Keratinocyte (primary cell): ENCODE results near the gene PTK7. TPM values are rescaled to one million over a fixed set of nuclear protein-coding genes. Genes with fewer than 3 reads are reported as not detected.

Experiments used
- DNase-seq: peaks from one replicate; pipeline ENCODE4 v3.0.0-alpha.2; 2011; ENCODE audit warnings: low read depth, missing footprints, low spot score
- FAIRE-seq: peaks from 2 replicates; lab custom pipeline; 2011; peaks lifted over from hg19 to GRCh38; lab: Jason Lieb, UNC
- H2AFZ ChIP-seq: 2 replicates; pipeline ENCODE4 v1.6.0; 2012; ENCODE audit warnings: low read length, control low read depth, inconsistent platforms; ENCODE audit not compliant: control insufficient read depth
- H3K27ac ChIP-seq: 2 replicates; pipeline ENCODE4 v1.5.1; 2011; ENCODE audit warnings: low read length; ENCODE audit not compliant: control insufficient read depth, insufficient read depth
- H3K27me3 ChIP-seq: 3 replicates; pipeline ENCODE4 v1.6.0; 2011; ENCODE audit warnings: low read length; ENCODE audit not compliant: control insufficient read depth, insufficient read depth; ENCODE audit errors: extremely low read depth
- H3K36me3 ChIP-seq, 2 experiments: 2 replicates in 1 of 2; 3 replicates in 1 of 2; pipeline ENCODE4 v1.5.1; 2011; ENCODE audit warnings: low read length in 2 of 2, mild to moderate bottlenecking in 1 of 2; ENCODE audit not compliant: control insufficient read depth in 2 of 2, insufficient read depth in 2 of 2; ENCODE audit errors: extremely low read depth in 1 of 2
- H3K4me1 ChIP-seq: 3 replicates; pipeline ENCODE4 v1.5.1; 2011; ENCODE audit warnings: low read length; ENCODE audit not compliant: control insufficient read depth, insufficient read depth; ENCODE audit errors: extremely low read depth
- H3K4me2 ChIP-seq: 3 replicates; pipeline ENCODE4 v1.6.0; 2011; ENCODE audit warnings: low read depth, low read length; ENCODE audit not compliant: control insufficient read depth, insufficient read depth; ENCODE audit errors: extremely low read depth
- H3K4me3 ChIP-seq, 3 experiments: fragments of 200-600 bp in 1 of 3; sonication (generic) in 1 of 3; 2 replicates in 2 of 3; 3 replicates in 1 of 3; pipeline ENCODE4 v1.5.1; 2011 to 2016; ENCODE audit warnings: low read length in 3 of 3, mild to moderate bottlenecking in 3 of 3, control low read depth in 2 of 3, inconsistent platforms in 1 of 3, low read depth in 1 of 3, mixed read lengths in 1 of 3, mixed run types in 1 of 3, moderate library complexity in 1 of 3; ENCODE audit not compliant: control insufficient read depth in 2 of 3, insufficient read depth in 2 of 3; ENCODE audit errors: extremely low read depth in 1 of 3
- H3K79me2 ChIP-seq: 2 replicates; pipeline ENCODE4 v1.6.0; 2012; ENCODE audit warnings: low read length; ENCODE audit not compliant: control insufficient read depth, insufficient read depth
- H3K9ac ChIP-seq: 3 replicates; pipeline ENCODE4 v1.6.0; 2011; ENCODE audit warnings: low read length; ENCODE audit not compliant: control insufficient read depth, insufficient read depth; ENCODE audit errors: extremely low read depth
- H3K9me1 ChIP-seq: 3 replicates; pipeline ENCODE4 v1.6.0; 2011; ENCODE audit warnings: low read length; ENCODE audit not compliant: control insufficient read depth, insufficient read depth; ENCODE audit errors: extremely low read depth
- H3K9me3 ChIP-seq: 2 replicates; pipeline ENCODE4 v1.5.1; 2012; ENCODE audit warnings: low read depth, low read length; ENCODE audit not compliant: control insufficient read depth
- H4K20me1 ChIP-seq: 3 replicates; pipeline ENCODE4 v1.6.0; 2011; ENCODE audit warnings: low read length; ENCODE audit not compliant: control insufficient read depth, insufficient read depth; ENCODE audit errors: extremely low read depth
- EZH2 ChIP-seq: IDR thresholded peaks from one replicate; pipeline ENCODE4 v1.6.1; 2012; ENCODE audit warnings: inconsistent platforms, mild to moderate bottlenecking, low read length, moderate library complexity
- dilution Hi-C: fragments of 300-500 bp; cut with MboI; formaldehyde crosslinking; loops from one replicate; pipeline ENCODE4 v1.7.0; 2020; ENCODE audit warnings: low sequenced_read_pairs; ENCODE audit not compliant: extremely low pct_ligation_motif_present
- polyA plus RNA-seq, 5 experiments: library from polyadenylated mRNA; depleted of rRNA in 3 of 5; stranded (reverse) in 3 of 5; stranded (forward) in 1 of 5; unstranded in 1 of 5; fragments of >200 nt; gene quantifications; 1 replicate in 1 of 5; 2 replicates in 3 of 5; 3 replicates in 1 of 5; pipeline versions ENCODE4 v1.2.1 to v1.2.3, GENCODE V29; 2011 to 2012; ENCODE audit warnings: missing spikeins in 2 of 5, low read depth in 1 of 5, low replicate concordance in 1 of 5
- TF ChIP-seq, protein P1 (sequence below), 3 experiments: IDR thresholded peaks in 1 of 3; conservative IDR thresholded peaks in 1 of 3; optimal IDR thresholded peaks in 1 of 3; 2 replicates in 2 of 3; 3 replicates in 1 of 3; pipeline versions ENCODE3 to v1.5.1; 2011; ENCODE audit warnings: low read length in 3 of 3, mild to moderate bottlenecking in 3 of 3, moderate library complexity in 2 of 3, control low read depth in 1 of 3, inconsistent platforms in 1 of 3; ENCODE audit not compliant: insufficient read depth in 2 of 3; ENCODE audit errors: extremely low read depth in 1 of 3

Gene PTK7
- polyA plus RNA-seq, 1 donor (not counting 4 experiments of a cell fraction or from before 2014, with no cell fraction given): 58.8 TPM

DNA sequence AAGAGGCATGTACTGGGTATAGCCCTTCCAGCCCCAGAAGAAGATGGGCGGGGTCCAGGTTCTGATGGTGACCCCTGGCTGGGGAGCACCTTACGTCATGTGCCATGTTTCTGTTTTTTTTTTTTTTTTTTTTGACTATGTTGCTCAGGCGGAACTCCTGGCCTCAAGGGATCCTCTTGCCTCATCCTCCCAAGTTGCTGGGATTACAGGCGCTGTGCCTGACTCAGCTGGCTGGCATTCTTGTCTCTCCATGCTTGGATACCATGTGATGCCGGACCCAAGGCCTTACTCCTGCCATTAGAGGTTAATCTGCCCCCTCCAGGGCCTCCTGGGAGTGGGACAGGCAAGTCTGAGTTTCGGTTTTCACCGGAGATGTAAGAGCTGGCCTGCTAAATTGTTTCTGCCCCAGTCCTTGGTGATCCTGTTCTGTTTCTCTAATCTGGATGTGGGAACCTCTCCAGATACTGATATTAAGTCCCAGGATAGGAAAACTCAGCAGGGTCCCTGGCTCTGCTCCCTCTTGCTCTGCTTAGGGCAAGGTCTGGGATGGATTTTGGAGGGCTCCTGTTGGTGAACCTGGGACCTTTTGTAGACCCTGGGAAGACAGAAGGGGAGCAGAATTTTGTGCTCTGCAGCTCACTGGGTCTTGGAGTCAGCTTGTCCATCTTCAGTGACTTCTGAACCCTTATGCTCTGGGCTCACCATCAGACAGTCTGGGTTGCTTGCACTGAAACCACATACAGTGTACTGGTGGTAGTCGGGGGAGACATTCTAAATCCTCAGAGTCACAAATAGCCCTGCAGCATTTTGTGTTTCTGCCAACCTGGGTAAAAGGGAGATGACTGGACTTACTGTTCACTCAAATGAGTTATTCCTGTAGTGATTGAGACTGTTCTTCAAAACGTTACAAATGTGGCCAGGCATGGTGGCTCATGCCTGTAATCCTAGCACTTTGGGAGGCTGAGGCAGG lies 45.1 kb downstream of the PTK7 start:
- Histone ChIP-seq H2AFZ (peak overlapping the region; percentile 31), H4K20me1 (no peaks in the 10 kb centered on the region), H3K79me2 (peaks cover 76% of the 10 kb centered on the region), H3K27me3 (no peaks in the 10 kb centered on the region), H3K9me3 (no peaks in the 10 kb centered on the region), H3K9ac (peak overlapping the region; percentile 78), H3K27ac (peak overlapping the region; percentile 98), H3K4me1 (peaks cover 31% of the 10 kb centered on the region), H3K9me1 (peaks cover 4% of the 10 kb centered on the region), H3K4me3 (peak overlapping the region in 2 of 3 experiments; percentile 52 to 57), H3K36me3 (no peaks in the 10 kb centered on the region), H3K4me2 (peak overlapping the region; percentile 83)
- FAIRE-seq (peak; percentile 94), DNase-seq (peak; percentile 84)
- dilution Hi-C loops: no loop called here
- TF ChIP-seq, protein P1, sequence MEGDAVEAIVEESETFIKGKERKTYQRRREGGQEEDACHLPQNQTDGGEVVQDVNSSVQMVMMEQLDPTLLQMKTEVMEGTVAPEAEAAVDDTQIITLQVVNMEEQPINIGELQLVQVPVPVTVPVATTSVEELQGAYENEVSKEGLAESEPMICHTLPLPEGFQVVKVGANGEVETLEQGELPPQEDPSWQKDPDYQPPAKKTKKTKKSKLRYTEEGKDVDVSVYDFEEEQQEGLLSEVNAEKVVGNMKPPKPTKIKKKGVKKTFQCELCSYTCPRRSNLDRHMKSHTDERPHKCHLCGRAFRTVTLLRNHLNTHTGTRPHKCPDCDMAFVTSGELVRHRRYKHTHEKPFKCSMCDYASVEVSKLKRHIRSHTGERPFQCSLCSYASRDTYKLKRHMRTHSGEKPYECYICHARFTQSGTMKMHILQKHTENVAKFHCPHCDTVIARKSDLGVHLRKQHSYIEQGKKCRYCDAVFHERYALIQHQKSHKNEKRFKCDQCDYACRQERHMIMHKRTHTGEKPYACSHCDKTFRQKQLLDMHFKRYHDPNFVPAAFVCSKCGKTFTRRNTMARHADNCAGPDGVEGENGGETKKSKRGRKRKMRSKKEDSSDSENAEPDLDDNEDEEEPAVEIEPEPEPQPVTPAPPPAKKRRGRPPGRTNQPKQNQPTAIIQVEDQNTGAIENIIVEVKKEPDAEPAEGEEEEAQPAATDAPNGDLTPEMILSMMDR (optimal IDR thresholded peaks at IDR 0.05 in 1 of 3, IDR thresholded peaks at IDR 0.05 in 1 of 3, conservative IDR thresholded peaks at IDR 0.05 in 1 of 3; ENCODE audit: extremely low read depth in 1 of 3, insufficient read depth in 2 of 3, low read length in 3 of 3): no peak
- no peak for TF ChIP-seq EZH2

DNA sequence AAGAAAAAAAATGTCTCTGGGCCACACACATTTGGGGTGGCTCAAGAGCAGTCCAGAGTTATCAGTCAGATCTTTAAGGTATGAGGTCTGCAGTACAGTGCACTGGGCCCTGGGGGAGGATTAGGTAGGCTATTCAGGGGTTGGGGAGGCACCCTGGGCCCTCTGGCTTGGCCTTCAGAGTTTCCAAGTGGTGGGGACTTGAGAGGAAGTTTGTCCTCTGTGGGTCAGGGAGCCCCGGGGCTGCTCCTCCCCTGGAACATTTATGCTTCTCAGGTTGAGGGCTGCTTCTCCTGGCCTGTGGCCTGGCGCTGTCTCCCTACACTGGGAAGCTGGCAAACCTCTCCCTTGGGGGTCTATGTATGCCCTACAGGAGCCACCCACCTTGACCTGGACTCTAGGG lies 46.0 kb downstream of the PTK7 start:
- Histone ChIP-seq H4K20me1 (no peaks in the 10 kb centered on the region), H3K4me3 (no peak overlapping the region), H3K4me1 (peaks cover 32% of the 10 kb centered on the region), H3K79me2 (peaks cover 80% of the 10 kb centered on the region), H2AFZ (no peak overlapping the region), H3K27me3 (no peaks in the 10 kb centered on the region), H3K9me1 (peaks cover 4% of the 10 kb centered on the region), H3K36me3 (no peaks in the 10 kb centered on the region), H3K9me3 (no peaks in the 10 kb centered on the region), H3K4me2 (peak overlapping the region; percentile 83), H3K27ac (peak overlapping the region; percentile 98), H3K9ac (peak overlapping the region; percentile 78)
- TF ChIP-seq EZH2: no peak
- TF ChIP-seq, protein P1 (optimal IDR thresholded peaks at IDR 0.05 in 1 of 3, IDR thresholded peaks at IDR 0.05 in 1 of 3, conservative IDR thresholded peaks at IDR 0.05 in 1 of 3; ENCODE audit: extremely low read depth in 1 of 3, insufficient read depth in 2 of 3, low read length in 3 of 3): no peak
- no peak for DNase-seq
- FAIRE-seq: no peak
- dilution Hi-C loops: no loop called here
